ENCODE measurements around the gene ZBTB16. TPM values are rescaled to one million over a fixed set of nuclear protein-coding genes. Genes with fewer than 3 reads are reported as not detected.

ZBTB16 gene
- polyA plus RNA-seq, 1 experiment = not detected

DNA sequence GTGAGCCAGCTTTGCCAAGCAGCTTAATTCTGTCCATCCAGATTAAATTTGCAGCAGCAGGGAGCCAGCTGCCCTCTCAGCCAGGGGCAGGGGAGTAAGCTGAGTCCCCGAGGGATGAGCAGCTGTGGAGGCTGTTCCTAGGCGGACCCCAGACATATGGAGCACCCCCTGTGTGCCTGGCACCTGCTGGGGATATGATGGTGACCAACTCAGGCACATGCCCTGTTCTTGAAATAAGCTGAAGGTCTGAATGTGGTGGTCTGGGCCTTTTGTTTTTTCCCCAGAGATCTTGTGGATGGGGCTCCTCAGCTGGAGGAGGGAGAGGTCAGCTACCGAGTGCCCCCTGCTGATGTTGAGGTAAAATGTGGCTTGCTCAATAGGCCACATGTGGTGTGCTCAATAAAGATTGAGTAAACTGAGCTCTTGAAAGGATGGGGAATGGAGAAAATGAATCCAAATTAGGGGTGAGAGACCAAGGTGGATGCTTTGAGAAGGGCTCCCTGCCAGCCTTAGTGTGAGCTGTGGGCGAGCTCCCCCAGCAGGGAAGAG is 133.4 kb downstream of the ZBTB16 start:
- POLR2A ChIA-PET = no interaction called here
- no peak for DNase-seq (ENCODE audit: low read depth)
- TF ChIP-seq CTCF (IDR thresholded peaks at IDR 0.05; ENCODE audit: insufficient read depth, low read depth, low read length) = peak; percentile 11; the same call in 1 of the 2 replicates
- H3K4me3 ChIP-seq (ENCODE audit: low read depth, low read length) = no peak overlapping the region
- H3K36me3 ChIP-seq (ENCODE audit: control insufficient read depth, insufficient read depth, low read length) = no peaks in the 10 kb centered on the region
- peaks cover 5% of the 10 kb centered on the region for H3K27me3 ChIP-seq (ENCODE audit: control insufficient read depth, insufficient read depth, low read length)
- CTCF ChIA-PET = interaction anchor here (0.7 to 2.5 kb wide), 8 partner anchors 13 to 158 kb away, joined by 3 to 11 read pairs (median 4); no protein-coding TSS in a partner anchor

- Histone ChIP-seq H3K27me3 (ENCODE audit: control insufficient read depth, insufficient read depth, low read length) (peaks cover 5% of the 10 kb centered on the region), H3K4me3 (ENCODE audit: low read depth, low read length) (no peak overlapping the region), H3K36me3 (ENCODE audit: control insufficient read depth, insufficient read depth, low read length) (no peaks in the 10 kb centered on the region)
- no peak for DNase-seq (ENCODE audit: low read depth)
- CTCF ChIA-PET = interaction anchor here (0.8 to 2.5 kb wide), 6 partner anchors 10 to 176 kb away, joined by 3 to 11 read pairs (median 4); no protein-coding TSS in a partner anchor
- no peak for TF ChIP-seq CTCF (IDR thresholded peaks at IDR 0.05; ENCODE audit: insufficient read depth, low read depth, low read length)
- POLR2A ChIA-PET = no interaction called here
Observed at GRCh38 chr11:114193730-114194679, 134.5 kb downstream of the ZBTB16 start.

- Histone ChIP-seq H3K4me3 (ENCODE audit: low read depth, low read length) (no peak overlapping the region), H3K36me3 (ENCODE audit: control insufficient read depth, insufficient read depth, low read length) (no peaks in the 10 kb centered on the region), H3K27me3 (ENCODE audit: control insufficient read depth, insufficient read depth, low read length) (peaks cover 5% of the 10 kb centered on the region)
- CTCF ChIA-PET = interaction anchor here (0.8 to 1.6 kb wide), 4 partner anchors 11 to 177 kb away, joined by 3 to 4 read pairs (median 4); no protein-coding TSS in a partner anchor
- POLR2A ChIA-PET = no interaction called here
- no peak for DNase-seq (ENCODE audit: low read depth)
- TF ChIP-seq CTCF (IDR thresholded peaks at IDR 0.05; ENCODE audit: insufficient read depth, low read depth, low read length) = no peak
Observed at GRCh38 chr11:114194702-114195101, 135.2 kb downstream of the ZBTB16 start.

- POLR2A ChIA-PET = no interaction called here
- Histone ChIP-seq H3K4me3 (ENCODE audit: low read depth, low read length) (no peak overlapping the region), H3K27me3 (ENCODE audit: control insufficient read depth, insufficient read depth, low read length) (peaks cover 5% of the 10 kb centered on the region), H3K36me3 (ENCODE audit: control insufficient read depth, insufficient read depth, low read length) (no peaks in the 10 kb centered on the region)
- no peak for TF ChIP-seq CTCF (IDR thresholded peaks at IDR 0.05; ENCODE audit: insufficient read depth, low read depth, low read length)
- no peak for DNase-seq (ENCODE audit: low read depth)
- CTCF ChIA-PET = interaction anchor here (0.8 to 1.6 kb wide), 3 partner anchors 11 to 131 kb away, joined by 3 to 4 read pairs (median 4); no protein-coding TSS in a partner anchor
Observed at GRCh38 chr11:114195151-114195550, 135.6 kb downstream of the ZBTB16 start.
